ENCODE results near the gene DNAJC11. TPM values are rescaled to one million over a fixed set of nuclear protein-coding genes. Genes with fewer than 3 reads are reported as not detected.

Gene DNAJC11
- total RNA-seq, 1 experiment from 2014 or later, result 75.6 TPM

DNA sequence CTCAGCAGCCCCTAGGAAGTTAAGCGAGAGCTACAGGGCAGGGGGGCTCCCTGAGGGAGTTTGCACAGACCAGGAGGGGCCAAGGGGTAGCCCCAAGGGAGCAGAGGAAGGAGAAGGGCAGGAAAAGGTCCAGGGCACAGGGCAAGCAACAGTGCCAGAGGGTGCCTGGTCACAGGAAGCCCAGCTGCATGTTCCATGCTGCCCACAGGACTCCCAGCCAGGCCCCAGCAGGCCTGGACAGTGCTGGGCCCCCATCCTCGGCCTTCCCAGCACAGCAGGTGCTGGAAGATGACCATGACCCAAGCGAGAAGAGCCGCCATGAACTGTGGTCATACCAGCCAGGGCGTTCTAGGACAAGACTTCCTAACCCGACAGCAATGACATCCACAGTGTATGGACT is 110.0 kb downstream of the DNAJC11 start:
- Histone ChIP-seq H3K36me3 (ENCODE audit: control insufficient read depth in 1 of 2, insufficient read depth in 2 of 2, low read length in 2 of 2) (peaks cover 19 to 60% of the 10 kb centered on the region in 2 experiments; a peak in 3 of 4 replicates), H3K79me2 (ENCODE audit: insufficient read depth, low read length) (peaks cover 42% of the 10 kb centered on the region), H2AFZ (ENCODE audit: low read depth, low read length, poor library complexity, severe bottlenecking) (no peak overlapping the region), H4K20me1 (ENCODE audit: insufficient read depth) (no peaks in the 10 kb centered on the region; the same call in 1 of the 2 replicates), H3K9me2 (ENCODE audit: insufficient read depth) (no peaks in the 10 kb centered on the region), H3K9ac (ENCODE audit: low read length) (no peak overlapping the region), H3K9me3 (ENCODE audit: control insufficient read depth in 1 of 2, insufficient read depth in 1 of 2, low read depth in 1 of 2, low read length in 2 of 2) (no peaks in the 10 kb centered on the region), H3K4me2 (ENCODE audit: low read length) (no peak overlapping the region), H3K4me1 (ENCODE audit: control insufficient read depth in 1 of 2, insufficient read depth in 2 of 2, low read length in 2 of 2) (no peaks in the 10 kb centered on the region), H3K4me3 (replicated peaks in 1 of 2; ENCODE audit: low read depth in 1 of 2, low read length in 2 of 2) (no peak overlapping the region), H3K27ac (ENCODE audit: low read depth, low read length) (no peak overlapping the region), H3K27me3 (ENCODE audit: insufficient read depth, low read length) (no peaks in the 10 kb centered on the region)
- intact Hi-C loops (cut with micrococcal nuclease), result no loop called here
- TF ChIP-seq, protein P1, sequence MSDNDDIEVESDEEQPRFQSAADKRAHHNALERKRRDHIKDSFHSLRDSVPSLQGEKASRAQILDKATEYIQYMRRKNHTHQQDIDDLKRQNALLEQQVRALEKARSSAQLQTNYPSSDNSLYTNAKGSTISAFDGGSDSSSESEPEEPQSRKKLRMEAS (IDR thresholded peaks at IDR 0.05), result no peak
- TF ChIP-seq EZH2phosphoT487 (IDR thresholded peaks at IDR 0.05; ENCODE audit: borderline replicate concordance), result no peak
- no peak for TF ChIP-seq FOSL1 (IDR thresholded peaks at IDR 0.05; ENCODE audit: low read depth)
- TF ChIP-seq SRF (IDR thresholded peaks at IDR 0.05; ENCODE audit: low read depth), result no peak
- TF ChIP-seq, protein P2, sequence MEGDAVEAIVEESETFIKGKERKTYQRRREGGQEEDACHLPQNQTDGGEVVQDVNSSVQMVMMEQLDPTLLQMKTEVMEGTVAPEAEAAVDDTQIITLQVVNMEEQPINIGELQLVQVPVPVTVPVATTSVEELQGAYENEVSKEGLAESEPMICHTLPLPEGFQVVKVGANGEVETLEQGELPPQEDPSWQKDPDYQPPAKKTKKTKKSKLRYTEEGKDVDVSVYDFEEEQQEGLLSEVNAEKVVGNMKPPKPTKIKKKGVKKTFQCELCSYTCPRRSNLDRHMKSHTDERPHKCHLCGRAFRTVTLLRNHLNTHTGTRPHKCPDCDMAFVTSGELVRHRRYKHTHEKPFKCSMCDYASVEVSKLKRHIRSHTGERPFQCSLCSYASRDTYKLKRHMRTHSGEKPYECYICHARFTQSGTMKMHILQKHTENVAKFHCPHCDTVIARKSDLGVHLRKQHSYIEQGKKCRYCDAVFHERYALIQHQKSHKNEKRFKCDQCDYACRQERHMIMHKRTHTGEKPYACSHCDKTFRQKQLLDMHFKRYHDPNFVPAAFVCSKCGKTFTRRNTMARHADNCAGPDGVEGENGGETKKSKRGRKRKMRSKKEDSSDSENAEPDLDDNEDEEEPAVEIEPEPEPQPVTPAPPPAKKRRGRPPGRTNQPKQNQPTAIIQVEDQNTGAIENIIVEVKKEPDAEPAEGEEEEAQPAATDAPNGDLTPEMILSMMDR (IDR thresholded peaks at IDR 0.05 in 2 of 3, conservative IDR thresholded peaks at IDR 0.05 in 1 of 3; ENCODE audit: borderline replicate concordance in 1 of 3, insufficient read depth in 1 of 3, low read depth in 2 of 3, low read length in 2 of 3), result no peak
- TF ChIP-seq, protein P3, sequence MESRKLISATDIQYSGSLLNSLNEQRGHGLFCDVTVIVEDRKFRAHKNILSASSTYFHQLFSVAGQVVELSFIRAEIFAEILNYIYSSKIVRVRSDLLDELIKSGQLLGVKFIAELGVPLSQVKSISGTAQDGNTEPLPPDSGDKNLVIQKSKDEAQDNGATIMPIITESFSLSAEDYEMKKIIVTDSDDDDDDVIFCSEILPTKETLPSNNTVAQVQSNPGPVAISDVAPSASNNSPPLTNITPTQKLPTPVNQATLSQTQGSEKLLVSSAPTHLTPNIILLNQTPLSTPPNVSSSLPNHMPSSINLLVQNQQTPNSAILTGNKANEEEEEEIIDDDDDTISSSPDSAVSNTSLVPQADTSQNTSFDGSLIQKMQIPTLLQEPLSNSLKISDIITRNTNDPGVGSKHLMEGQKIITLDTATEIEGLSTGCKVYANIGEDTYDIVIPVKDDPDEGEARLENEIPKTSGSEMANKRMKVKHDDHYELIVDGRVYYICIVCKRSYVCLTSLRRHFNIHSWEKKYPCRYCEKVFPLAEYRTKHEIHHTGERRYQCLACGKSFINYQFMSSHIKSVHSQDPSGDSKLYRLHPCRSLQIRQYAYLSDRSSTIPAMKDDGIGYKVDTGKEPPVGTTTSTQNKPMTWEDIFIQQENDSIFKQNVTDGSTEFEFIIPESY (IDR thresholded peaks at IDR 0.05; ENCODE audit: extremely low read depth, insufficient replicate concordance, low read length), result no peak
- no peak for TF ChIP-seq CBX3 (IDR thresholded peaks at IDR 0.05; ENCODE audit: low read depth)
- TF ChIP-seq, protein P4, sequence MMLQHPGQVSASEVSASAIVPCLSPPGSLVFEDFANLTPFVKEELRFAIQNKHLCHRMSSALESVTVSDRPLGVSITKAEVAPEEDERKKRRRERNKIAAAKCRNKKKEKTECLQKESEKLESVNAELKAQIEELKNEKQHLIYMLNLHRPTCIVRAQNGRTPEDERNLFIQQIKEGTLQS (IDR thresholded peaks at IDR 0.05), result no peak
- no peak for TF ChIP-seq SIN3A (IDR thresholded peaks at IDR 0.05; ENCODE audit: low read depth)
- TF ChIP-seq CEBPB (IDR thresholded peaks at IDR 0.05; ENCODE audit: low read depth), result no peak
- no peak for TF ChIP-seq ELF1 (IDR thresholded peaks at IDR 0.05; ENCODE audit: borderline replicate concordance, low read depth)
- no peak for TF ChIP-seq POLR2AphosphoS5 (IDR thresholded peaks at IDR 0.05; ENCODE audit: low read depth, low read length)
- no peak for TF ChIP-seq RAD21 (IDR thresholded peaks at IDR 0.05; ENCODE audit: low read depth)
- no peak for TF ChIP-seq TCF7L2 (IDR thresholded peaks at IDR 0.05; ENCODE audit: borderline replicate concordance, extremely low read depth, insufficient read depth, insufficient read length)
- no peak for TF ChIP-seq SP1 (IDR thresholded peaks at IDR 0.05; ENCODE audit: low read depth)
- TF ChIP-seq EZH2 (IDR thresholded peaks at IDR 0.05), result no peak
- TF ChIP-seq, protein P5, sequence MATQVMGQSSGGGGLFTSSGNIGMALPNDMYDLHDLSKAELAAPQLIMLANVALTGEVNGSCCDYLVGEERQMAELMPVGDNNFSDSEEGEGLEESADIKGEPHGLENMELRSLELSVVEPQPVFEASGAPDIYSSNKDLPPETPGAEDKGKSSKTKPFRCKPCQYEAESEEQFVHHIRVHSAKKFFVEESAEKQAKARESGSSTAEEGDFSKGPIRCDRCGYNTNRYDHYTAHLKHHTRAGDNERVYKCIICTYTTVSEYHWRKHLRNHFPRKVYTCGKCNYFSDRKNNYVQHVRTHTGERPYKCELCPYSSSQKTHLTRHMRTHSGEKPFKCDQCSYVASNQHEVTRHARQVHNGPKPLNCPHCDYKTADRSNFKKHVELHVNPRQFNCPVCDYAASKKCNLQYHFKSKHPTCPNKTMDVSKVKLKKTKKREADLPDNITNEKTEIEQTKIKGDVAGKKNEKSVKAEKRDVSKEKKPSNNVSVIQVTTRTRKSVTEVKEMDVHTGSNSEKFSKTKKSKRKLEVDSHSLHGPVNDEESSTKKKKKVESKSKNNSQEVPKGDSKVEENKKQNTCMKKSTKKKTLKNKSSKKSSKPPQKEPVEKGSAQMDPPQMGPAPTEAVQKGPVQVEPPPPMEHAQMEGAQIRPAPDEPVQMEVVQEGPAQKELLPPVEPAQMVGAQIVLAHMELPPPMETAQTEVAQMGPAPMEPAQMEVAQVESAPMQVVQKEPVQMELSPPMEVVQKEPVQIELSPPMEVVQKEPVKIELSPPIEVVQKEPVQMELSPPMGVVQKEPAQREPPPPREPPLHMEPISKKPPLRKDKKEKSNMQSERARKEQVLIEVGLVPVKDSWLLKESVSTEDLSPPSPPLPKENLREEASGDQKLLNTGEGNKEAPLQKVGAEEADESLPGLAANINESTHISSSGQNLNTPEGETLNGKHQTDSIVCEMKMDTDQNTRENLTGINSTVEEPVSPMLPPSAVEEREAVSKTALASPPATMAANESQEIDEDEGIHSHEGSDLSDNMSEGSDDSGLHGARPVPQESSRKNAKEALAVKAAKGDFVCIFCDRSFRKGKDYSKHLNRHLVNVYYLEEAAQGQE (IDR thresholded peaks at IDR 0.05; ENCODE audit: low read depth), result no peak
- no peak for TF ChIP-seq ZFX (IDR thresholded peaks at IDR 0.05)
- no peak for TF ChIP-seq ZNF274 (IDR thresholded peaks at IDR 0.05; ENCODE audit: low read depth, low read length)
- TF ChIP-seq YY1 (IDR thresholded peaks at IDR 0.05; ENCODE audit: extremely low read depth, insufficient replicate concordance, low read depth, low read length), result no peak
- ChIA-PET CTCF (no interaction called here), RAD21 (ENCODE audit: low non-redundant PET in 1 of 2, low total read pairs in 2 of 2, uncharacterized antibody in 2 of 2, unreplicated experiment in 2 of 2) (no interaction called here), POLR2A (interaction anchor here (1.1 kb wide), 1 partner anchor 10 kb away, joined by 3 read pairs; the partner anchor contains the start of gene KLHL21)
- DNase-seq (ENCODE audit: low read depth, low spot score), result no peak
- no TSS peak for BruUV-seq (replicated peaks)
- no peak for ATAC-seq

All from HCT116 (cell line).